ENCODE results near the gene FAM180B. TPM values are rescaled to one million over a fixed set of nuclear protein-coding genes. Genes with fewer than 3 reads are reported as not detected.

Gene FAM180B
- total and polyA plus RNA-seq, 2 of the 8 experiments (the other 6 are each of a cell fraction or from before 2014, with no cell fraction given): 0.09 TPM; not detected in 1

DNA sequence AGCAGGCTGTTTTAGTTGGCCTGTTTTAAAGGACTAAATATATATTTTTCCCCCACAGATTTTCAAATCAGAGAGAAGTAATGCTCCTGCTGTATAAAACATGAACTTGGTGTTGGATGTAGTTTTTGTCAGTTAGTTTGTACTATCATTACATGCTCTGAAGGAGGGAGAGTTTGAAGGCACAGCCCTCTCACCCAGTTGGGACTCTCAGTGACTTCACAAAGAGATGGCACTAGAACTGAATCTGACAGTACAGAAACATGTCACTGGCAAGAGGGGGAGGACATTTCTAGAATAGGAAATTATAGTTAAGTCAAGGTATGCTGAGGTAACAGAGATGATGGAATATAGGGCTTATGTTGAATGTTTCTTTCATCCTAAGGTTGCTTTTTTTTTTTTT, 28.8 kb downstream of the FAM180B start:
- no peaks in the 10 kb centered on the region for H3K79me1 ChIP-seq (ENCODE audit: low read depth, low read length)
- no peak overlapping the region for H2BK5ac ChIP-seq (ENCODE audit: low read depth, low read length)
- H3K23me2 ChIP-seq (ENCODE audit: low read depth, low read length): no peaks in the 10 kb centered on the region
- H3K9me3 ChIP-seq (ENCODE audit: insufficient read depth in 2 of 2, low read depth in 1 of 2, low read length in 1 of 2): no peaks in the 10 kb centered on the region
- H4K5ac ChIP-seq (ENCODE audit: insufficient read length, low read depth, low read length): no peak overlapping the region
- H4K20me1 ChIP-seq (replicated peaks in 1 of 2; ENCODE audit: control insufficient read depth in 1 of 2, insufficient read depth in 2 of 2, low read length in 2 of 2): no peaks in the 10 kb centered on the region
- H2AFZ ChIP-seq (ENCODE audit: low read length): no peak overlapping the region
- H2BK20ac ChIP-seq (ENCODE audit: low read length): no peak overlapping the region
- no peak overlapping the region for H2BK15ac ChIP-seq (ENCODE audit: low read length)
- H3K4me2 ChIP-seq (ENCODE audit: insufficient read depth in 1 of 2, low read depth in 2 of 2, low read length in 2 of 2): no peak overlapping the region
- no peaks in the 10 kb centered on the region for H3K4me1 ChIP-seq (replicated peaks in 1 of 4; ENCODE audit: control insufficient read depth in 3 of 4, insufficient read depth in 4 of 4, low read length in 3 of 4)
- no peak overlapping the region for H3K4ac ChIP-seq (replicated peaks; ENCODE audit: insufficient read length, low read depth, low read length)
- H3K56ac ChIP-seq (replicated peaks; ENCODE audit: insufficient read length, low read depth, low read length): no peak overlapping the region
- no peak overlapping the region for H2BK12ac ChIP-seq (ENCODE audit: low read depth, low read length)
- no peak overlapping the region for H4K8ac ChIP-seq (ENCODE audit: extremely low read depth, insufficient read depth, low read length)
- no peak overlapping the region for H3K4me3 ChIP-seq (ENCODE audit: extremely low read depth in 1 of 4, insufficient read depth in 2 of 4, low read depth in 3 of 4, low read length in 4 of 4)
- peaks cover 2 to 15% (median 8%) of the 10 kb centered on the region in 4 experiments; a peak in 6 of 8 replicates for H3K36me3 ChIP-seq (ENCODE audit: control insufficient read depth in 2 of 4, insufficient read depth in 4 of 4, low read length in 3 of 4)
- H3K23ac ChIP-seq (ENCODE audit: insufficient read length): no peak overlapping the region
- no peak overlapping the region for H3K27ac ChIP-seq (ENCODE audit: low read depth, low read length)
- TF ChIP-seq JUND (IDR thresholded peaks at IDR 0.05; ENCODE audit: low read length) (no peak), EZH2 (IDR thresholded peaks at IDR 0.05; ENCODE audit: low read depth, low read length, severe bottlenecking) (no peak), PHF8 (conservative IDR thresholded peaks at IDR 0.05; ENCODE audit: low read depth, low read length) (no peak), RFX5 (IDR thresholded peaks at IDR 0.05; ENCODE audit: borderline replicate concordance, low read depth, low read length) (no peak), TAF7 (optimal IDR thresholded peaks at IDR 0.05; ENCODE audit: borderline replicate concordance, low read depth, low read length) (no peak)
- TF ChIP-seq, protein P1, sequence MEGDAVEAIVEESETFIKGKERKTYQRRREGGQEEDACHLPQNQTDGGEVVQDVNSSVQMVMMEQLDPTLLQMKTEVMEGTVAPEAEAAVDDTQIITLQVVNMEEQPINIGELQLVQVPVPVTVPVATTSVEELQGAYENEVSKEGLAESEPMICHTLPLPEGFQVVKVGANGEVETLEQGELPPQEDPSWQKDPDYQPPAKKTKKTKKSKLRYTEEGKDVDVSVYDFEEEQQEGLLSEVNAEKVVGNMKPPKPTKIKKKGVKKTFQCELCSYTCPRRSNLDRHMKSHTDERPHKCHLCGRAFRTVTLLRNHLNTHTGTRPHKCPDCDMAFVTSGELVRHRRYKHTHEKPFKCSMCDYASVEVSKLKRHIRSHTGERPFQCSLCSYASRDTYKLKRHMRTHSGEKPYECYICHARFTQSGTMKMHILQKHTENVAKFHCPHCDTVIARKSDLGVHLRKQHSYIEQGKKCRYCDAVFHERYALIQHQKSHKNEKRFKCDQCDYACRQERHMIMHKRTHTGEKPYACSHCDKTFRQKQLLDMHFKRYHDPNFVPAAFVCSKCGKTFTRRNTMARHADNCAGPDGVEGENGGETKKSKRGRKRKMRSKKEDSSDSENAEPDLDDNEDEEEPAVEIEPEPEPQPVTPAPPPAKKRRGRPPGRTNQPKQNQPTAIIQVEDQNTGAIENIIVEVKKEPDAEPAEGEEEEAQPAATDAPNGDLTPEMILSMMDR (IDR thresholded peaks at IDR 0.05; ENCODE audit: control extremely low read depth in 1 of 3, insufficient read depth in 1 of 3, low read depth in 1 of 3, low read length in 3 of 3): no peak
- no peaks in the 10 kb centered on the region for H3K79me2 ChIP-seq (ENCODE audit: control insufficient read depth in 1 of 2, insufficient read depth in 2 of 2, low read length in 2 of 2)
- H4K91ac ChIP-seq (replicated peaks; ENCODE audit: insufficient read length, low read length): no peak overlapping the region
- no peak for FAIRE-seq
- ChIA-PET CTCF (ENCODE audit: partially characterized antibody) (interaction anchor here (0.7 kb wide), 1 partner anchor 92 kb away, joined by 3 read pairs; no protein-coding TSS in a partner anchor), POLR2A (ENCODE audit: partially characterized antibody) (interaction anchor here (1.3 to 3.4 kb wide), 6 partner anchors 9 to 42 kb away, joined by 5 to 16 read pairs (median 8); partner anchors contain the start of genes C1QTNF4, KBTBD4 and NDUFS3)
- H3K14ac ChIP-seq (ENCODE audit: insufficient read length): no peak overlapping the region
- DNase-seq (ENCODE audit: low read depth in 1 of 2, low spot score in 2 of 2): no peak
- no peak overlapping the region for H3K18ac ChIP-seq (ENCODE audit: extremely low read depth, low read length)
- H2BK120ac ChIP-seq (replicated peaks; ENCODE audit: low read depth, low read length): no peak overlapping the region
- no peaks in the 10 kb centered on the region for H3K27me3 ChIP-seq (replicated peaks in 1 of 4; ENCODE audit: control insufficient read depth in 3 of 4, extremely low read depth in 1 of 4, insufficient read depth in 3 of 4, low read length in 3 of 4)
- no peak overlapping the region for H3K9ac ChIP-seq (replicated peaks in 1 of 4; ENCODE audit: extremely low read depth in 1 of 4, low read depth in 3 of 4, low read length in 3 of 4)
- no peak overlapping the region for H2AK5ac ChIP-seq (ENCODE audit: low read depth, low read length)
